ENCODE results near the gene GARIN5B. TPM values are rescaled to one million over a fixed set of nuclear protein-coding genes. Genes with fewer than 3 reads are reported as not detected.

The GARIN5B gene
- total and polyA plus RNA-seq, 2 experiments from 2014 or later = not detected

DNA sequence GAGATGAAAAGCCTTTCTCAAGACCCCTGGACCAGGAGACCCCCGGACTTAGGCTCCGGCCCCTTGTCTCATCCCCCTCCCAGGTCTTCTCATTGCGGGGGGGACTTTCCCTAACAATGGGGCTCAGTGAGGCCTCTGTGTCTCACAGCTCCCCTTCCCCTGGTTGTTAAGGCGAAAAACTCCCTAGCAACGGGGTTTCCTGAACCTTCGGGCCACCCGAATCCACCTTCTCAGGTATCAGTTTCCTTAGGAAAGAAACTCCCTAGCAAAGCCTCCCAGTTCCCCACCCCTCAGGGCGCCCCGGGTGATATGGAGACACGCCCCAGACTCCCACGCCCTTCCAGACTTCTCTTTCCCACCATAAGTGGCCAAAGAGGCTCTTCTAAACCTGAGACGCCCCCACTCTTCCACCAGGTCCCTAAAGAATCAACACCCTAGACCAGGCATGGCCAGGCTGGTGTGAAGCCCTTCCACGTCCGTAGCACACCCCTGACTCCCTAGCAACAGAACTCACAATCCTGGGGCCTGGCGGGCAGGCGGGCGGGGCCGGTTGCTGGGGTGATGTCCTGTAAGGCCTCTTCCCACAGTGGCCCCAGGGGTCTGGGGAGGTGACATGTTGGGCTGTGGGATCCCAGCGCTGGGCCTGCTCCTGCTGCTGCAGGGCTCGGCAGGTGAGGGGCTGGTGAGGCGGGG is 13.3 kb upstream of the GARIN5B start, which contains the start of gene TMEM190:
TMEM190 (plus strand) TSS at position 586 of the 693 bp plus-strand sequence; CDS start at position 614, 28 bp downstream.
- H3K27ac ChIP-seq (ENCODE audit: low read depth) = no peak within 1 kb of the TSS
- no peak for TF ChIP-seq NANOG (IDR thresholded peaks at IDR 0.05; ENCODE audit: borderline replicate concordance)
- TF ChIP-seq JUNB (IDR thresholded peaks at IDR 0.05; ENCODE audit: unreplicated experiment) = no peak
- no peak for TF ChIP-seq ZNF331 (CRISPR knock-in tag; IDR thresholded peaks at IDR 0.05; ENCODE audit: low read depth)
- no peak for TF ChIP-seq POLR2AphosphoS5 (IDR thresholded peaks at IDR 0.05; ENCODE audit: low read depth)
- TF ChIP-seq STAT1 (IDR thresholded peaks at IDR 0.05; ENCODE audit: unreplicated experiment) = no peak
- TF ChIP-seq, protein P1, sequence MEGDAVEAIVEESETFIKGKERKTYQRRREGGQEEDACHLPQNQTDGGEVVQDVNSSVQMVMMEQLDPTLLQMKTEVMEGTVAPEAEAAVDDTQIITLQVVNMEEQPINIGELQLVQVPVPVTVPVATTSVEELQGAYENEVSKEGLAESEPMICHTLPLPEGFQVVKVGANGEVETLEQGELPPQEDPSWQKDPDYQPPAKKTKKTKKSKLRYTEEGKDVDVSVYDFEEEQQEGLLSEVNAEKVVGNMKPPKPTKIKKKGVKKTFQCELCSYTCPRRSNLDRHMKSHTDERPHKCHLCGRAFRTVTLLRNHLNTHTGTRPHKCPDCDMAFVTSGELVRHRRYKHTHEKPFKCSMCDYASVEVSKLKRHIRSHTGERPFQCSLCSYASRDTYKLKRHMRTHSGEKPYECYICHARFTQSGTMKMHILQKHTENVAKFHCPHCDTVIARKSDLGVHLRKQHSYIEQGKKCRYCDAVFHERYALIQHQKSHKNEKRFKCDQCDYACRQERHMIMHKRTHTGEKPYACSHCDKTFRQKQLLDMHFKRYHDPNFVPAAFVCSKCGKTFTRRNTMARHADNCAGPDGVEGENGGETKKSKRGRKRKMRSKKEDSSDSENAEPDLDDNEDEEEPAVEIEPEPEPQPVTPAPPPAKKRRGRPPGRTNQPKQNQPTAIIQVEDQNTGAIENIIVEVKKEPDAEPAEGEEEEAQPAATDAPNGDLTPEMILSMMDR (conservative IDR thresholded peaks at IDR 0.05; ENCODE audit: low read depth in 2 of 2) = no peak
- TF ChIP-seq, protein P2, sequence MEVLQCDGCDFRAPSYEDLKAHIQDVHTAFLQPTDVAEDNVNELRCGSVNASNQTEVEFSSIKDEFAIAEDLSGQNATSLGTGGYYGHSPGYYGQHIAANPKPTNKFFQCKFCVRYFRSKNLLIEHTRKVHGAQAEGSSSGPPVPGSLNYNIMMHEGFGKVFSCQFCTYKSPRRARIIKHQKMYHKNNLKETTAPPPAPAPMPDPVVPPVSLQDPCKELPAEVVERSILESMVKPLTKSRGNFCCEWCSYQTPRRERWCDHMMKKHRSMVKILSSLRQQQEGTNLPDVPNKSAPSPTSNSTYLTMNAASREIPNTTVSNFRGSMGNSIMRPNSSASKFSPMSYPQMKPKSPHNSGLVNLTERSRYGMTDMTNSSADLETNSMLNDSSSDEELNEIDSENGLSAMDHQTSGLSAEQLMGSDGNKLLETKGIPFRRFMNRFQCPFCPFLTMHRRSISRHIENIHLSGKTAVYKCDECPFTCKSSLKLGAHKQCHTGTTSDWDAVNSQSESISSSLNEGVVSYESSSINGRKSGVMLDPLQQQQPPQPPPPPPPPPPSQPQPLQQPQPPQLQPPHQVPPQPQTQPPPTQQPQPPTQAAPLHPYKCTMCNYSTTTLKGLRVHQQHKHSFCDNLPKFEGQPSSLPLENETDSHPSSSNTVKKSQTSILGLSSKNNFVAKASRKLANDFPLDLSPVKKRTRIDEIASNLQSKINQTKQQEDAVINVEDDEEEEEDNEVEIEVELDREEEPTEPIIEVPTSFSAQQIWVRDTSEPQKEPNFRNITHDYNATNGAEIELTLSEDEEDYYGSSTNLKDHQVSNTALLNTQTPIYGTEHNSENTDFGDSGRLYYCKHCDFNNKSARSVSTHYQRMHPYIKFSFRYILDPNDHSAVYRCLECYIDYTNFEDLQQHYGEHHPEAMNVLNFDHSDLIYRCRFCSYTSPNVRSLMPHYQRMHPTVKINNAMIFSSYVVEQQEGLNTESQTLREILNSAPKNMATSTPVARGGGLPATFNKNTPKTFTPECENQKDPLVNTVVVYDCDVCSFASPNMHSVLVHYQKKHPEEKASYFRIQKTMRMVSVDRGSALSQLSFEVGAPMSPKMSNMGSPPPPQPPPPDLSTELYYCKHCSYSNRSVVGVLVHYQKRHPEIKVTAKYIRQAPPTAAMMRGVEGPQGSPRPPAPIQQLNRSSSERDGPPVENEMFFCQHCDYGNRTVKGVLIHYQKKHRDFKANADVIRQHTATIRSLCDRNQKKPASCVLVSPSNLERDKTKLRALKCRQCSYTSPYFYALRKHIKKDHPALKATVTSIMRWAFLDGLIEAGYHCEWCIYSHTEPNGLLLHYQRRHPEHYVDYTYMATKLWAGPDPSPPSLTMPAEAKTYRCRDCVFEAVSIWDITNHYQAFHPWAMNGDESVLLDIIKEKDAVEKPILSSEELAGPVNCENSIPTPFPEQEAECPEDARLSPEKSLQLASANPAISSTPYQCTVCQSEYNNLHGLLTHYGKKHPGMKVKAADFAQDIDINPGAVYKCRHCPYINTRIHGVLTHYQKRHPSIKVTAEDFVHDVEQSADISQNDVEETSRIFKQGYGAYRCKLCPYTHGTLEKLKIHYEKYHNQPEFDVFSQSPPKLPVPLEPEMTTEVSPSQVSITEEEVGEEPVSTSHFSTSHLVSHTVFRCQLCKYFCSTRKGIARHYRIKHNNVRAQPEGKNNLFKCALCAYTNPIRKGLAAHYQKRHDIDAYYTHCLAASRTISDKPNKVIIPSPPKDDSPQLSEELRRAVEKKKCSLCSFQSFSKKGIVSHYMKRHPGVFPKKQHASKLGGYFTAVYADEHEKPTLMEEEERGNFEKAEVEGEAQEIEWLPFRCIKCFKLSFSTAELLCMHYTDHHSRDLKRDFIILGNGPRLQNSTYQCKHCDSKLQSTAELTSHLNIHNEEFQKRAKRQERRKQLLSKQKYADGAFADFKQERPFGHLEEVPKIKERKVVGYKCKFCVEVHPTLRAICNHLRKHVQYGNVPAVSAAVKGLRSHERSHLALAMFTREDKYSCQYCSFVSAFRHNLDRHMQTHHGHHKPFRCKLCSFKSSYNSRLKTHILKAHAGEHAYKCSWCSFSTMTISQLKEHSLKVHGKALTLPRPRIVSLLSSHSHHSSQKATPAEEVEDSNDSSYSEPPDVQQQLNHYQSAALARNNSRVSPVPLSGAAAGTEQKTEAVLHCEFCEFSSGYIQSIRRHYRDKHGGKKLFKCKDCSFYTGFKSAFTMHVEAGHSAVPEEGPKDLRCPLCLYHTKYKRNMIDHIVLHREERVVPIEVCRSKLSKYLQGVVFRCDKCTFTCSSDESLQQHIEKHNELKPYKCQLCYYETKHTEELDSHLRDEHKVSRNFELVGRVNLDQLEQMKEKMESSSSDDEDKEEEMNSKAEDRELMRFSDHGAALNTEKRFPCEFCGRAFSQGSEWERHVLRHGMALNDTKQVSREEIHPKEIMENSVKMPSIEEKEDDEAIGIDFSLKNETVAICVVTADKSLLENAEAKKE (CRISPR knock-in tag; IDR thresholded peaks at IDR 0.05) = no peak
- no peak for TF ChIP-seq EZH2phosphoT487 (IDR thresholded peaks at IDR 0.05; ENCODE audit: unreplicated experiment)
- no peak for TF ChIP-seq CREB1 (CRISPR knock-in tag; IDR thresholded peaks at IDR 0.05; ENCODE audit: low read depth)
- TF ChIP-seq, protein P3, sequence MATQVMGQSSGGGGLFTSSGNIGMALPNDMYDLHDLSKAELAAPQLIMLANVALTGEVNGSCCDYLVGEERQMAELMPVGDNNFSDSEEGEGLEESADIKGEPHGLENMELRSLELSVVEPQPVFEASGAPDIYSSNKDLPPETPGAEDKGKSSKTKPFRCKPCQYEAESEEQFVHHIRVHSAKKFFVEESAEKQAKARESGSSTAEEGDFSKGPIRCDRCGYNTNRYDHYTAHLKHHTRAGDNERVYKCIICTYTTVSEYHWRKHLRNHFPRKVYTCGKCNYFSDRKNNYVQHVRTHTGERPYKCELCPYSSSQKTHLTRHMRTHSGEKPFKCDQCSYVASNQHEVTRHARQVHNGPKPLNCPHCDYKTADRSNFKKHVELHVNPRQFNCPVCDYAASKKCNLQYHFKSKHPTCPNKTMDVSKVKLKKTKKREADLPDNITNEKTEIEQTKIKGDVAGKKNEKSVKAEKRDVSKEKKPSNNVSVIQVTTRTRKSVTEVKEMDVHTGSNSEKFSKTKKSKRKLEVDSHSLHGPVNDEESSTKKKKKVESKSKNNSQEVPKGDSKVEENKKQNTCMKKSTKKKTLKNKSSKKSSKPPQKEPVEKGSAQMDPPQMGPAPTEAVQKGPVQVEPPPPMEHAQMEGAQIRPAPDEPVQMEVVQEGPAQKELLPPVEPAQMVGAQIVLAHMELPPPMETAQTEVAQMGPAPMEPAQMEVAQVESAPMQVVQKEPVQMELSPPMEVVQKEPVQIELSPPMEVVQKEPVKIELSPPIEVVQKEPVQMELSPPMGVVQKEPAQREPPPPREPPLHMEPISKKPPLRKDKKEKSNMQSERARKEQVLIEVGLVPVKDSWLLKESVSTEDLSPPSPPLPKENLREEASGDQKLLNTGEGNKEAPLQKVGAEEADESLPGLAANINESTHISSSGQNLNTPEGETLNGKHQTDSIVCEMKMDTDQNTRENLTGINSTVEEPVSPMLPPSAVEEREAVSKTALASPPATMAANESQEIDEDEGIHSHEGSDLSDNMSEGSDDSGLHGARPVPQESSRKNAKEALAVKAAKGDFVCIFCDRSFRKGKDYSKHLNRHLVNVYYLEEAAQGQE (IDR thresholded peaks at IDR 0.05; ENCODE audit: unreplicated experiment) = no peak
- H3K4me1 ChIP-seq (ENCODE audit: insufficient read depth) = peaks cover 59% of the 10 kb centered on the region
- DNase-seq (ENCODE audit: low spot score) = peak; percentile 66
- no peaks in the 10 kb centered on the region for H4K20me1 ChIP-seq (replicated peaks; ENCODE audit: insufficient read depth)
- peak within 1 kb of the TSS; percentile 73 for H3K4me3 ChIP-seq
- no peaks in the 10 kb centered on the region for H3K9me3 Mint-ChIP-seq
- H3K4me2 ChIP-seq = peak within 1 kb of the TSS; percentile 96
- peaks cover 51% of the 10 kb centered on the region for H3K4me1 Mint-ChIP-seq
- peak within 1 kb of the TSS; percentile 62 for H3K4me3 Mint-ChIP-seq
- peaks cover 59% of the 10 kb centered on the region for H3K27me3 ChIP-seq (ENCODE audit: insufficient read depth)
- no peak within 1 kb of the TSS for H2AFZ ChIP-seq
- no peaks in the 10 kb centered on the region for H3K36me3 ChIP-seq (ENCODE audit: insufficient read depth)
- peak; percentile 40 for ATAC-seq
- peaks cover 46% of the 10 kb centered on the region for H3K27me3 Mint-ChIP-seq (ENCODE audit: insufficient read depth, low read depth, poor library complexity)
- H3F3A ChIP-seq (replicated peaks; ENCODE audit: low read depth) = 0 out of 2 replicates have a peak, but pooled peaks cover 12% of the 10 kb centered on the region
- no peaks in the 10 kb centered on the region for H3K79me2 ChIP-seq (replicated peaks; ENCODE audit: insufficient read depth)
- H3K9me2 ChIP-seq (ENCODE audit: insufficient read depth) = no peaks in the 10 kb centered on the region
- no peaks in the 10 kb centered on the region for H3K36me3 Mint-ChIP-seq (ENCODE audit: low read depth)
- H3K27ac Mint-ChIP-seq = no peak within 1 kb of the TSS
